SK-N-SH treated with all-trans-retinoic acid at 6 μM for 48 hours (cell line): ENCODE data around the gene IWS1.

Experiments
- CSDC2 ChIP-seq: fragments of 250-450 bp; sonication (Bioruptor Pico); IDR thresholded peaks from 2 replicates; pipeline ENCODE4 v1.5.0; 2020; ENCODE audit warnings: mild to moderate bottlenecking, moderate library complexity
- PATZ1 ChIP-seq: fragments of 250-450 bp; sonication (Bioruptor Pico); IDR thresholded peaks from 2 replicates; pipeline ENCODE4 v1.8.0; 2020; ENCODE audit warnings: mild to moderate bottlenecking, moderate library complexity, borderline replicate concordance
- POU6F1 ChIP-seq: fragments of 250-450 bp; sonication (Bioruptor Pico); IDR thresholded peaks from 2 replicates; pipeline ENCODE4 v1.8.0; 2021; ENCODE audit warnings: low read depth, mild to moderate bottlenecking, moderate library complexity, borderline replicate concordance
- TSHZ2 ChIP-seq: fragments of 250-450 bp; sonication (Bioruptor Pico); IDR thresholded peaks from 2 replicates; pipeline ENCODE4 v1.5.0; 2020; ENCODE audit warnings: mild to moderate bottlenecking, moderate library complexity
- ZFP3 ChIP-seq: fragments of 250-450 bp; sonication (Bioruptor Pico); IDR thresholded peaks from 2 replicates; pipeline ENCODE4 v1.5.0; 2020; ENCODE audit warnings: mild to moderate bottlenecking, moderate library complexity
- ZFP30 ChIP-seq: fragments of 450-650 bp; formaldehyde crosslinking; IDR thresholded peaks from 2 replicates; pipeline ENCODE4 v1.5.0; 2022; ENCODE audit warnings: mild to moderate bottlenecking, moderate library complexity
- ZNF8 ChIP-seq: fragments of 450-650 bp; formaldehyde crosslinking; IDR thresholded peaks from 2 replicates; pipeline ENCODE4 v1.5.0; 2020; ENCODE audit warnings: mild to moderate bottlenecking, moderate library complexity

- TF ChIP-seq PATZ1 (CRISPR knock-in tag) (no peak), ZFP3 (no peak), ZNF8 (CRISPR knock-in tag) (no peak), ZFP30 (CRISPR knock-in tag) (no peak), POU6F1 (CRISPR knock-in tag) (no peak), TSHZ2 (CRISPR knock-in tag) (no peak), CSDC2 (no peak)
These were observed 6.0 kb upstream of the IWS1 start for GRCh38 chr2:127532296-127532695.
